Activated B cell treated with CpG ODN at 0.5 μM for 24 hours (primary cell): ENCODE results near the gene CD19. TPM values are rescaled to one million over a fixed set of nuclear protein-coding genes. Genes with fewer than 3 reads are reported as not detected.
"Not testable (repeated sequence)": the region's sequence is repeated elsewhere in the genome, so short reads cannot be mapped to it uniquely, and the experiment has no call there.

Experiments
- ATAC-seq: fragments of 200-7000 bp; cut with Tn5 transposase; one replicate; pipeline ENCODE4 v1.10.0; 2021; ENCODE audit warnings: low read depth, mild to moderate bottlenecking, moderate library complexity
- CTCF ChIA-PET: fragments of 350-600 bp; sonication (Branson Sonifier 250); formaldehyde crosslinking; loops from one replicate; lab custom pipeline; 2021; ENCODE audit warnings: antibody characterized with exemption; lab: Charles Lee
- POLR2A ChIA-PET: fragments of 350-600 bp; sonication (Branson Sonifier 250); formaldehyde crosslinking; loops from one replicate; lab custom pipeline; 2021; ENCODE audit warnings: antibody characterized with exemption; lab: Charles Lee
- DNase-seq: peaks from one replicate; pipeline ENCODE4 v3.0.0; 2022
- H3K27ac Mint-ChIP-seq: one replicate; pipeline ENCODE4 v1.8.0; 2020; ENCODE audit warnings: mixed read lengths
- H3K27me3 Mint-ChIP-seq: one replicate; pipeline ENCODE4 v1.8.0; 2021; ENCODE audit warnings: mixed read lengths
- H3K36me3 Mint-ChIP-seq: one replicate; pipeline ENCODE4 v1.8.0; 2021; ENCODE audit warnings: low read depth, mixed read lengths
- H3K4me1 Mint-ChIP-seq: one replicate; pipeline ENCODE4 v1.8.0; 2021; ENCODE audit warnings: mixed read lengths
- H3K4me3 Mint-ChIP-seq: one replicate; pipeline ENCODE4 v1.8.0; 2020; ENCODE audit warnings: mild to moderate bottlenecking, mixed read lengths
- H3K9me3 Mint-ChIP-seq: one replicate; pipeline ENCODE4 v1.8.0; 2020; ENCODE audit warnings: mixed read lengths
- intact Hi-C: fragments of 100-400 bp; cut with micrococcal nuclease; formaldehyde crosslinking; loops from one replicate; pipeline ENCODE4 v1.15.1; 2024
- total RNA-seq: library from RNA; stranded (reverse); gene quantifications from 2 replicates; pipeline ENCODE4 v1.2.3, GENCODE V29; 2022
- TF ChIP-seq, protein P1 (sequence below): fragments of 200-600 bp; IDR thresholded peaks from one replicate; pipeline ENCODE4 v1.8.0; 2022; ENCODE audit warnings: antibody characterized with exemption, mild to moderate bottlenecking

Gene CD19
- total RNA-seq, 1 donor from 2014 or later: 316 TPM

DNA sequence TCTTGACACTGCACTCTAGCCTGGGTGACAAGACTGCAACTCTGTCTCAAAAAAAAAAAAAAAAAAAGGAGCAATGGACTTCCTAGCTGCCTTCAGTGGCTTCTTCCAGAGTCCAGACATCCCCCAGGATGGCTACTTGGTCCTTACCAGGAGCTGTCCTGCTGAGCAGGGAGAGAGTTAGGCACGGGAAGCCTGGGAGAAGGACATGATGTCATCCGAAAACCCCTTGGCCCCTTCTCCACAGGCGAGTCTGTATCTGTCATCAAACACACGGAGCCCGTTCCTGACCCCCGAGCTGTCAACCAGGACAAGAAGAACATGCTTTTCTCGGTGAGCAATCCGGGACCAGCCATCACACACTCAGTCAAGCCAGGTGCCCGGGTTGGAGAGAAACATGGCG lies 44.8 kb upstream of the CD19 start:
- ChIA-PET POLR2A (interaction anchor here (0.6 to 1.8 kb wide), 4 partner anchors 28 to 57 kb away, joined by 3 to 6 read pairs (median 4); no protein-coding TSS in a partner anchor), CTCF (no interaction called here)
- Mint-ChIP-seq H3K27me3 (no peaks in the 10 kb centered on the region), H3K4me1 (no peaks in the 10 kb centered on the region), H3K9me3 (no peaks in the 10 kb centered on the region), H3K36me3 (no peaks in the 10 kb centered on the region), H3K27ac (no peak overlapping the region), H3K4me3 (no peak overlapping the region)
- DNase-seq: no peak
- TF ChIP-seq, protein P1, sequence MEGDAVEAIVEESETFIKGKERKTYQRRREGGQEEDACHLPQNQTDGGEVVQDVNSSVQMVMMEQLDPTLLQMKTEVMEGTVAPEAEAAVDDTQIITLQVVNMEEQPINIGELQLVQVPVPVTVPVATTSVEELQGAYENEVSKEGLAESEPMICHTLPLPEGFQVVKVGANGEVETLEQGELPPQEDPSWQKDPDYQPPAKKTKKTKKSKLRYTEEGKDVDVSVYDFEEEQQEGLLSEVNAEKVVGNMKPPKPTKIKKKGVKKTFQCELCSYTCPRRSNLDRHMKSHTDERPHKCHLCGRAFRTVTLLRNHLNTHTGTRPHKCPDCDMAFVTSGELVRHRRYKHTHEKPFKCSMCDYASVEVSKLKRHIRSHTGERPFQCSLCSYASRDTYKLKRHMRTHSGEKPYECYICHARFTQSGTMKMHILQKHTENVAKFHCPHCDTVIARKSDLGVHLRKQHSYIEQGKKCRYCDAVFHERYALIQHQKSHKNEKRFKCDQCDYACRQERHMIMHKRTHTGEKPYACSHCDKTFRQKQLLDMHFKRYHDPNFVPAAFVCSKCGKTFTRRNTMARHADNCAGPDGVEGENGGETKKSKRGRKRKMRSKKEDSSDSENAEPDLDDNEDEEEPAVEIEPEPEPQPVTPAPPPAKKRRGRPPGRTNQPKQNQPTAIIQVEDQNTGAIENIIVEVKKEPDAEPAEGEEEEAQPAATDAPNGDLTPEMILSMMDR: no peak
- intact Hi-C loops: no loop called here
- no peak for ATAC-seq

DNA sequence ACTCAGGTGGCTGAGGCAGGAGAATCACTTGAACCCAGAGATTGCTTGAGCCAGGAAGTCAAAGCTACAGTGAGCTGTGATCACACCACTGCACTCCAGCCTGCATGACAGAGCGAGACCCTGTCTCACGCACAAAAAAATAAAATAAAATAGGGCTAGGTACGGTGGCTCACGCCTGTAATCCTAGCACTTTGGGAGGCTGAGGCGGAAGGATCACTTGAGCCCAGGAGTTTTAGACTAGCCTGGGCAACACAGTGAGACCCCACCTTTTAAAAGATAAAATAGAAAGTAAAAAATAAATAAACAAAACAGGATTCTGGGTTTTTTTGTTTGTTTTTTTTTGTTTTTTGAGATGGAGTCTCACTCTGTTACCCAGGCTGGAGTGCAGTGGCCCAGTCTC lies 41.4 kb upstream of the CD19 start:
- H3K9me3 Mint-ChIP-seq, H3K36me3 Mint-ChIP-seq: not testable (repeated sequence)

DNA sequence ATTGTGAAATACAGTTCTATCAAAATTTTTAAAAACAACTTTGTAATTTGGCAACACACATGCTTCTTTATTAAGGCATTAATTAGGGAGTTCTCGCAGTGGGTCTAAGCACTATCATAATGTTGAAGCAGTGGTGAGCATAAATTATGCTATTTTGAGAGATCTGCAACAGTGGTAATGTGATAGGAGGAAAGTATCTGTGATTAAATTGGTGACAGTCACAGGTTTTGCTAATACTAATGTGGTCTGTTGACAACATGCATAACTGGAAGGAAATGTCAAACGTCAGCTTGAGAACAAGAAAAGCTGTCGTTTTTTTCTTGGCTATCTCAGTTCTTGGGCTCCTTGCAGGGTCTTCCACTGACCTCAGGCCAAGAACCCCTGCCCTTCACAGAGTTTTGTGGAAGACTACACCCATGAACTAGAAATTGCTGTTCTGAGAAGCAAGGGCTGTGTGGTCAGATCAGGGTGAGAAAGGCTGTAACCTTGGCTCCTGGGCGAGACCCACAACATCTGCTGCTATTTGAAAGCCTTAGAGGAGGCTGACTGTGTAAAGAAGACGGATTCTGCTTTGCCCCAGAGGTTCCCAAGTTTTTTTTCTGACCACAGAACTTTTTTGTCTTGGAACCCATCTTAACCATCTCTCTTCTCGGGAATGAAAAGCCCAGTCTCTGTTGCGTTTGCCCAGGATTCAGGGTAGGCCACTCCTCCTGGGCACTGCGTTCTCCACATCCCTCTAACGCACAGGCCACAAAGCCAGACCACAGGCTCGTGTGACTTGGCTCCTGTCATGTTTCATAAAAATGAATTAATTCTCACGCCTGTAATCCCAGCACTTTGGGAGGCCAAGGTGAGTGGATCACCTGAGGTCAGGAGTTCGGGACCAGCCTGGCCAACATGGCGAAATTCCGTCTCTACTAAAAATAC lies 39.5 kb upstream of the CD19 start:
- TF ChIP-seq, protein P1: no peak
- no peaks in the 10 kb centered on the region for H3K9me3 Mint-ChIP-seq
- no peak overlapping the region for H3K4me3 Mint-ChIP-seq
- H3K27me3 Mint-ChIP-seq: no peaks in the 10 kb centered on the region
- ChIA-PET POLR2A (interaction anchor here (0.6 to 1.4 kb wide), 3 partner anchors 22 to 29 kb away, joined by 3 to 4 read pairs (median 3); partner anchors contain the start of gene SH2B1), CTCF (no interaction called here)
- no peak for ATAC-seq
- intact Hi-C loops: loop anchor here (2.0 kb wide), 1 partner anchor 21 kb away; no protein-coding TSS in a partner anchor
- no peak for DNase-seq
- H3K4me1 Mint-ChIP-seq: peaks cover 8% of the 10 kb centered on the region
- no peaks in the 10 kb centered on the region for H3K36me3 Mint-ChIP-seq
- no peak overlapping the region for H3K27ac Mint-ChIP-seq

More for the DNA sequence above, 41.4 kb upstream of the CD19 start:
- POLR2A ChIA-PET: interaction anchor here (0.7 kb wide), 1 partner anchor 17 kb away, joined by 8 read pairs; no protein-coding TSS in a partner anchor
- not testable (repeated sequence) for H3K27me3 Mint-ChIP-seq, H3K27ac Mint-ChIP-seq, H3K4me3 Mint-ChIP-seq, H3K4me1 Mint-ChIP-seq, ATAC-seq, DNase-seq
- intact Hi-C loops: loop anchor here (2.0 kb wide), 1 partner anchor 20 kb away; no protein-coding TSS in a partner anchor
- CTCF ChIA-PET: interaction anchor here (1.3 kb wide), 1 partner anchor 55 kb away, joined by 4 read pairs; no protein-coding TSS in a partner anchor

DNA sequence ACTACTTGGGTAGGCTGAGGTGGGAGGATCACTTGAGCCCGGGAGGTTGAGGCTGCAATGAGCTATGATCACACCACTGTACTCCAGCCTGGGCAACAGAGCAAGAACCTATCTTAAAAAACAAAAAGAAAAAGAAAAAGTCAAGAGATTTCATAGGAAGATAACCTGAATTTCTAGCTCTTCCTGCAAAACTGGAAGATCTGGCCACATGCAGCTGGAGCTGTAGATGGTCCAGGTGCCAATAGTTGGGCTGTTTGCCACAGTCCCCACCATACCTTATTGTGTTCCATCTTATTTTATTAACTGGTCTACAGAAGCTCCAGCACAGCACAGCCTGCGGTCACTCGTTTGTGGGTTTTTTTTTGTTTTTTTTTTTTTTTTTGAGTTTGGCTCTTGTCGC lies 38.5 kb upstream of the CD19 start:
- ATAC-seq (no peak), DNase-seq (no peak)
- Mint-ChIP-seq H3K4me1 (peaks cover 8% of the 10 kb centered on the region), H3K9me3 (no peaks in the 10 kb centered on the region), H3K27me3 (no peaks in the 10 kb centered on the region), H3K36me3 (peaks cover 5% of the 10 kb centered on the region), H3K27ac (no peak overlapping the region), H3K4me3 (no peak overlapping the region)
- TF ChIP-seq, protein P1: no peak
- ChIA-PET POLR2A (interaction anchor here (0.7 kb wide), 1 partner anchor 18 kb away, joined by 11 read pairs; no protein-coding TSS in a partner anchor), CTCF (no interaction called here)
- intact Hi-C loops: no loop called here

- Mint-ChIP-seq H3K9me3 (no peaks in the 10 kb centered on the region), H3K27me3 (no peaks in the 10 kb centered on the region), H3K4me1 (peaks cover 8% of the 10 kb centered on the region), H3K4me3 (no peak overlapping the region), H3K36me3 (peaks cover 9% of the 10 kb centered on the region), H3K27ac (no peak overlapping the region)
- no peak for ATAC-seq
- TF ChIP-seq, protein P1: no peak
- DNase-seq: no peak
- ChIA-PET POLR2A (interaction anchor here (1.2 kb wide), 1 partner anchor 27 kb away, joined by 3 read pairs; no protein-coding TSS in a partner anchor), CTCF (no interaction called here)
- intact Hi-C loops: loop anchor here (1.0 kb wide), 1 partner anchor 15 kb away; no protein-coding TSS in a partner anchor
These were observed 36.2 kb upstream of the CD19 start for GRCh38 chr16:28895609-28896008.
